ENCODE data around the gene SRSF8. TPM values are rescaled to one million over a fixed set of nuclear protein-coding genes. Genes with fewer than 3 reads are reported as not detected.

The SRSF8 gene
- polyA plus RNA-seq, 1 of the 3 experiments (the other 2 are of a cell fraction), result 25.4 TPM

DNA sequence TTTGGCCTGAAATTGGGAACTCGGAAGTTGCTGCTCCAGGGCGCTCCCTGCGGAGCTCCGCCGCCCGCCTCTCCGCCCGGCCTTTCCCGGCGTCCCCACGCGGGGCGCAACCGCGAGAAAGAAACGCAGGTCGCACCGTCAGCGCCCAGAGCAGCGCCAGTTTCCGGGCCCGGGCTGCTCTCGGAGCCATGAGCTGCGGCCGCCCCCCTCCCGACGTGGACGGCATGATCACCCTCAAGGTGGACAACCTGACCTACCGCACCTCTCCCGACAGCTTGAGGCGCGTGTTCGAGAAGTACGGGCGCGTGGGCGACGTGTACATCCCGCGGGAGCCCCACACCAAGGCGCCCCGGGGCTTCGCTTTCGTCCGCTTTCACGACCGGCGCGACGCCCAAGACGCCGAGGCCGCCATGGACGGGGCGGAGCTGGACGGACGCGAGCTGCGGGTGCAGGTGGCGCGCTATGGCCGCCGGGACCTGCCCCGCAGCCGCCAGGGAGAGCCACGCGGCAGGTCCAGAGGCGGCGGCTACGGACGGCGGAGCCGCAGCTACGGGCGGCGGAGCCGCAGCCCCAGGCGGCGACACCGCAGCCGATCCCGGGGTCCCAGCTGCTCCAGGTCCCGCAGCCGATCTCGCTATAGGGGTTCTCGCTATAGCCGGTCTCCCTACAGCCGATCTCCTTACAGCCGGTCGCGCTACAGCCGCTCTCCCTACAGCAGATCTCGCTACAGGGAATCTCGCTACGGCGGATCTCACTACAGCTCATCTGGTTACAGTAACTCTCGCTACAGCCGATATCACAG lies 521 bp downstream of the SRSF8 start (continued):
- TF ChIP-seq, protein P1, sequence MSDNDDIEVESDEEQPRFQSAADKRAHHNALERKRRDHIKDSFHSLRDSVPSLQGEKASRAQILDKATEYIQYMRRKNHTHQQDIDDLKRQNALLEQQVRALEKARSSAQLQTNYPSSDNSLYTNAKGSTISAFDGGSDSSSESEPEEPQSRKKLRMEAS (IDR thresholded peaks at IDR 0.05; ENCODE audit: low read depth), result peak; percentile 40
- TF ChIP-seq RCOR1 (IDR thresholded peaks at IDR 0.05; ENCODE audit: low read length) (no peak), YY1 (IDR thresholded peaks at IDR 0.05; ENCODE audit: low read depth) (peak; percentile 86), FOSL2 (IDR thresholded peaks at IDR 0.05; ENCODE audit: borderline replicate concordance, low read depth) (no peak), GABPA (IDR thresholded peaks at IDR 0.05; ENCODE audit: low read depth) (no peak; the same call in none of the 2 replicates), MXI1 (IDR thresholded peaks at IDR 0.05; ENCODE audit: low read depth, low read length) (peak; percentile 68), EP300 (IDR thresholded peaks at IDR 0.05; ENCODE audit: borderline replicate concordance in 1 of 2, low read depth in 1 of 2, low read length in 1 of 2) (no peak), CHD2 (IDR thresholded peaks at IDR 0.05; ENCODE audit: low read length, partially characterized antibody) (peak; percentile 27), FOXJ3 (CRISPR knock-in tag; IDR thresholded peaks at IDR 0.05) (peak; percentile 42; the same call in 1 of the 2 replicates), JUND (IDR thresholded peaks at IDR 0.05) (no peak), GATA2 (CRISPR knock-in tag; IDR thresholded peaks at IDR 0.05) (0 out of 2 replicates have a peak, but pooled peaks have one; percentile 18)
- TF ChIP-seq, protein P2, sequence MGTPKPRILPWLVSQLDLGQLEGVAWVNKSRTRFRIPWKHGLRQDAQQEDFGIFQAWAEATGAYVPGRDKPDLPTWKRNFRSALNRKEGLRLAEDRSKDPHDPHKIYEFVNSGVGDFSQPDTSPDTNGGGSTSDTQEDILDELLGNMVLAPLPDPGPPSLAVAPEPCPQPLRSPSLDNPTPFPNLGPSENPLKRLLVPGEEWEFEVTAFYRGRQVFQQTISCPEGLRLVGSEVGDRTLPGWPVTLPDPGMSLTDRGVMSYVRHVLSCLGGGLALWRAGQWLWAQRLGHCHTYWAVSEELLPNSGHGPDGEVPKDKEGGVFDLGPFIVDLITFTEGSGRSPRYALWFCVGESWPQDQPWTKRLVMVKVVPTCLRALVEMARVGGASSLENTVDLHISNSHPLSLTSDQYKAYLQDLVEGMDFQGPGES (IDR thresholded peaks at IDR 0.05; ENCODE audit: low read depth, low read length), result no peak
- TF ChIP-seq, protein P3, sequence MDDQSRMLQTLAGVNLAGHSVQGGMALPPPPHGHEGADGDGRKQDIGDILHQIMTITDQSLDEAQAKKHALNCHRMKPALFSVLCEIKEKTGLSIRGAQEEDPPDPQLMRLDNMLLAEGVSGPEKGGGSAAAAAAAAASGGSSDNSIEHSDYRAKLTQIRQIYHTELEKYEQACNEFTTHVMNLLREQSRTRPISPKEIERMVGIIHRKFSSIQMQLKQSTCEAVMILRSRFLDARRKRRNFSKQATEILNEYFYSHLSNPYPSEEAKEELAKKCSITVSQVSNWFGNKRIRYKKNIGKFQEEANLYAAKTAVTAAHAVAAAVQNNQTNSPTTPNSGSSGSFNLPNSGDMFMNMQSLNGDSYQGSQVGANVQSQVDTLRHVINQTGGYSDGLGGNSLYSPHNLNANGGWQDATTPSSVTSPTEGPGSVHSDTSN (IDR thresholded peaks at IDR 0.05), result no peak
- TF ChIP-seq, protein P4, sequence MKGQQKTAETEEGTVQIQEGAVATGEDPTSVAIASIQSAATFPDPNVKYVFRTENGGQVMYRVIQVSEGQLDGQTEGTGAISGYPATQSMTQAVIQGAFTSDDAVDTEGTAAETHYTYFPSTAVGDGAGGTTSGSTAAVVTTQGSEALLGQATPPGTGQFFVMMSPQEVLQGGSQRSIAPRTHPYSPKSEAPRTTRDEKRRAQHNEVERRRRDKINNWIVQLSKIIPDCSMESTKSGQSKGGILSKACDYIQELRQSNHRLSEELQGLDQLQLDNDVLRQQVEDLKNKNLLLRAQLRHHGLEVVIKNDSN (IDR thresholded peaks at IDR 0.05; ENCODE audit: borderline replicate concordance, low read depth), result no peak
- TF ChIP-seq, protein P5, sequence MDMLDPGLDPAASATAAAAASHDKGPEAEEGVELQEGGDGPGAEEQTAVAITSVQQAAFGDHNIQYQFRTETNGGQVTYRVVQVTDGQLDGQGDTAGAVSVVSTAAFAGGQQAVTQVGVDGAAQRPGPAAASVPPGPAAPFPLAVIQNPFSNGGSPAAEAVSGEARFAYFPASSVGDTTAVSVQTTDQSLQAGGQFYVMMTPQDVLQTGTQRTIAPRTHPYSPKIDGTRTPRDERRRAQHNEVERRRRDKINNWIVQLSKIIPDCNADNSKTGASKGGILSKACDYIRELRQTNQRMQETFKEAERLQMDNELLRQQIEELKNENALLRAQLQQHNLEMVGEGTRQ (IDR thresholded peaks at IDR 0.05; ENCODE audit: borderline replicate concordance, low read depth, low read length), result no peak
- TF ChIP-seq, protein P6, sequence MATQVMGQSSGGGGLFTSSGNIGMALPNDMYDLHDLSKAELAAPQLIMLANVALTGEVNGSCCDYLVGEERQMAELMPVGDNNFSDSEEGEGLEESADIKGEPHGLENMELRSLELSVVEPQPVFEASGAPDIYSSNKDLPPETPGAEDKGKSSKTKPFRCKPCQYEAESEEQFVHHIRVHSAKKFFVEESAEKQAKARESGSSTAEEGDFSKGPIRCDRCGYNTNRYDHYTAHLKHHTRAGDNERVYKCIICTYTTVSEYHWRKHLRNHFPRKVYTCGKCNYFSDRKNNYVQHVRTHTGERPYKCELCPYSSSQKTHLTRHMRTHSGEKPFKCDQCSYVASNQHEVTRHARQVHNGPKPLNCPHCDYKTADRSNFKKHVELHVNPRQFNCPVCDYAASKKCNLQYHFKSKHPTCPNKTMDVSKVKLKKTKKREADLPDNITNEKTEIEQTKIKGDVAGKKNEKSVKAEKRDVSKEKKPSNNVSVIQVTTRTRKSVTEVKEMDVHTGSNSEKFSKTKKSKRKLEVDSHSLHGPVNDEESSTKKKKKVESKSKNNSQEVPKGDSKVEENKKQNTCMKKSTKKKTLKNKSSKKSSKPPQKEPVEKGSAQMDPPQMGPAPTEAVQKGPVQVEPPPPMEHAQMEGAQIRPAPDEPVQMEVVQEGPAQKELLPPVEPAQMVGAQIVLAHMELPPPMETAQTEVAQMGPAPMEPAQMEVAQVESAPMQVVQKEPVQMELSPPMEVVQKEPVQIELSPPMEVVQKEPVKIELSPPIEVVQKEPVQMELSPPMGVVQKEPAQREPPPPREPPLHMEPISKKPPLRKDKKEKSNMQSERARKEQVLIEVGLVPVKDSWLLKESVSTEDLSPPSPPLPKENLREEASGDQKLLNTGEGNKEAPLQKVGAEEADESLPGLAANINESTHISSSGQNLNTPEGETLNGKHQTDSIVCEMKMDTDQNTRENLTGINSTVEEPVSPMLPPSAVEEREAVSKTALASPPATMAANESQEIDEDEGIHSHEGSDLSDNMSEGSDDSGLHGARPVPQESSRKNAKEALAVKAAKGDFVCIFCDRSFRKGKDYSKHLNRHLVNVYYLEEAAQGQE (IDR thresholded peaks at IDR 0.05; ENCODE audit: low read depth, low read length), result 0 out of 2 replicates have a peak, but pooled peaks have one; percentile 14

Data from SK-N-SH (cell line).